Lung (tissue), 12 donors: ENCODE results near the gene PTPRE. TPM values are rescaled to one million over a fixed set of nuclear protein-coding genes. Genes with fewer than 3 reads are reported as not detected.

Source experiments
- ATAC-seq: fragments of 200-7000 bp; cut with Tn5 transposase; one replicate; pipeline ENCODE4 v1.9.1; 2020; ENCODE audit warnings: moderate number of reproducible peaks; ENCODE audit not compliant: insufficient read depth, low FRiP score
- DNase-seq, 3 donors: peaks; one replicate each; pipeline ENCODE4 v3.0.0-alpha.2; 2013 to 2017
- H3K27ac ChIP-seq, 2 donors: one replicate each; pipeline ENCODE4 v1.5.1; 2013; ENCODE audit warnings: mild to moderate bottlenecking in 2 of 2, moderate library complexity in 2 of 2, control low read depth in 1 of 2, inconsistent platforms in 1 of 2, low read depth in 1 of 2, low read length in 1 of 2
- H3K27me3 ChIP-seq, 3 donors: one replicate each; pipeline ENCODE4 v1.5.1; 2013; ENCODE audit warnings: low read length in 2 of 3; ENCODE audit not compliant: control insufficient read depth in 3 of 3, insufficient read depth in 3 of 3
- H3K36me3 ChIP-seq, 4 donors: one replicate each; pipeline ENCODE4 v1.5.1; 2013; ENCODE audit warnings: low read length in 4 of 4, mild to moderate bottlenecking in 1 of 4, moderate library complexity in 1 of 4; ENCODE audit not compliant: control insufficient read depth in 4 of 4, insufficient read depth in 4 of 4
- H3K4me1 ChIP-seq, 5 donors: one replicate each; pipeline ENCODE4 v1.5.1; 2013; ENCODE audit warnings: low read length in 5 of 5, mild to moderate bottlenecking in 2 of 5, moderate library complexity in 1 of 5; ENCODE audit not compliant: control insufficient read depth in 5 of 5, insufficient read depth in 5 of 5
- H3K4me3 ChIP-seq: one replicate; pipeline ENCODE4 v1.5.1; 2013; ENCODE audit warnings: mild to moderate bottlenecking, control low read depth, moderate library complexity
- H3K9ac ChIP-seq, 2 donors: one replicate each; pipeline ENCODE4 v1.5.1; 2013; ENCODE audit warnings: low read length in 2 of 2, control low read depth in 1 of 2; ENCODE audit not compliant: insufficient read depth in 1 of 2
- H3K9me3 ChIP-seq, 4 donors: one replicate each; pipeline ENCODE4 v1.5.1; 2013; ENCODE audit warnings: low read length in 3 of 4, mild to moderate bottlenecking in 1 of 4, moderate library complexity in 1 of 4; ENCODE audit not compliant: control insufficient read depth in 4 of 4, insufficient read depth in 3 of 4
- CTCF ChIP-seq: IDR thresholded peaks from 2 replicates; pipeline ENCODE4 v1.5.1; 2012; ENCODE audit warnings: mild to moderate bottlenecking; ENCODE audit errors: control extremely low read depth, extremely low read depth
- WGBS, 2 donors: extraction: QIAGEN DNeasy Blood & Tissue Kit; methylation state at CpG; one replicate each; pipeline ENCODE4 v1.1.7; 2013; 5-methylcytosine and 5-hydroxymethylcytosine counted together
- polyA plus RNA-seq, 2 donors: library from polyadenylated mRNA; stranded (reverse); fragments of 200-250 nt; gene quantifications; one replicate each; pipeline ENCODE4 v1.2.1, GENCODE V29; 2013
- total RNA-seq, 2 donors: library from RNA; depleted of rRNA in 1 of 2; stranded (reverse); fragments of >200 nt in 1 of 2; gene quantifications; one replicate each; pipeline ENCODE4 v1.2.1, GENCODE V29; 2014 to 2021
- donor health status: control.
- donor health status: control.
- donor health status: Bipolar disorder and iron deficiency.
- donor health status: healthy.
- donor health status: DM: yes; HTN: yes; CAD: no.

PTPRE gene
- total and polyA plus RNA-seq, 4 donors: 15.5 to 68.7 (median 36.5) TPM

DNA sequence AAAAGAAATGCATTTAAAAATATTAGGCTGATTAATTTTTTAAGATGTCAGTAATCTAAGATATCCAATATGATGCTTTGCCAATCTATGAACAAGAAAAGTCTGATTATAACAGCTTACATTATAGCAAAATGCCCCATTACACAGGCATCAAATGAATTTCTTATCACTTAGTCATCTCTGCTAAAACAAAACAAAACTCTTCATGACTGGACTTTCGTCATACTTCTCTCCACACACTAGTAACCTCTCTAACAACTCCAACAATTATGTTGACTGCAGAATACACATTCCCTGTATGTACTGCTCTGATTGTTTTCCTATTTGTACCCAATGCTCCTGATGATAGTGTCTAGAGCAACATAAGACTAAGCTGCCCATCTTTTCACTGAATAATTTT, 223.1 kb downstream of the PTPRE start:
- no peak for TF ChIP-seq CTCF
- H3K9me3 ChIP-seq: no peaks in the 10 kb centered on the region
- no peak overlapping the region for H3K9ac ChIP-seq
- ATAC-seq (no peak), DNase-seq (no peak)
- no peaks in the 10 kb centered on the region for H3K36me3 ChIP-seq
- peaks cover 0 to 10% (median 6%) of the 10 kb centered on the region in 5 donors for H3K4me1 ChIP-seq
- no peaks in the 10 kb centered on the region for H3K27me3 ChIP-seq
- 53 to 81% methylated on average over 1 of the region's 1 CpG for WGBS, 2 donors
- H3K4me3 ChIP-seq: no peak overlapping the region
- no peak overlapping the region for H3K27ac ChIP-seq

Other genes with a start within 250 kb of the PTPRE start
- under 1 TPM in 1 of 2 donors, not detected in 1; 0.15 TPM for gene FOXI2, start 169.9 kb upstream of the PTPRE start, total RNA-seq
- under 1 TPM in 1 of 2 donors, not detected in 1; 0.08 TPM for gene FOXI2, start 169.9 kb upstream of the PTPRE start, polyA plus RNA-seq
- gene CLRN3, start 14.2 kb upstream of the PTPRE start, total RNA-seq: not detected
- gene CLRN3, start 14.2 kb upstream of the PTPRE start, polyA plus RNA-seq: under 1 TPM; 0.10 to 0.12 TPM
- gene MKI67, start 219.3 kb downstream of the PTPRE start, total RNA-seq: 1 to 10 TPM; 2.8 to 8.6 TPM
- 1 to 10 TPM; 1.0 to 1.4 TPM for gene MKI67, start 219.3 kb downstream of the PTPRE start, polyA plus RNA-seq